Osteocyte (in vitro differentiated cells): Measurements from ENCODE around the gene SNRNP70. TPM values are rescaled to one million over a fixed set of nuclear protein-coding genes. Genes with fewer than 3 reads are reported as not detected.
"Not testable (repeated sequence)": the region's sequence is repeated elsewhere in the genome, so short reads cannot be mapped to it uniquely, and the experiment has no call there.

ENCODE experiments used
- DNase-seq: peaks from one replicate; pipeline ENCODE4 v3.0.0; 2021; ENCODE audit warnings: mixed read lengths; ENCODE audit not compliant: unreplicated experiment; ENCODE audit errors: extremely low spot score
- H3K27ac Mint-ChIP-seq: one replicate; pipeline ENCODE4 v1.8.0; 2021; ENCODE audit warnings: mild to moderate bottlenecking, mixed read lengths; ENCODE audit not compliant: unreplicated experiment
- H3K27me3 Mint-ChIP-seq: one replicate; pipeline ENCODE4 v1.8.0; 2021; ENCODE audit warnings: mixed read lengths; ENCODE audit not compliant: unreplicated experiment
- H3K36me3 Mint-ChIP-seq: one replicate; pipeline ENCODE4 v1.8.0; 2021; ENCODE audit warnings: mixed read lengths; ENCODE audit not compliant: unreplicated experiment
- H3K4me1 Mint-ChIP-seq: one replicate; pipeline ENCODE4 v1.8.0; 2021; ENCODE audit warnings: mixed read lengths; ENCODE audit not compliant: unreplicated experiment
- H3K4me3 Mint-ChIP-seq: one replicate; pipeline ENCODE4 v1.8.0; 2021; ENCODE audit warnings: mild to moderate bottlenecking, moderate library complexity, mixed read lengths; ENCODE audit not compliant: unreplicated experiment
- H3K9me3 Mint-ChIP-seq: one replicate; pipeline ENCODE4 v1.8.0; 2021; ENCODE audit warnings: mixed read lengths; ENCODE audit not compliant: unreplicated experiment
- total RNA-seq: library from RNA; stranded (reverse); gene quantifications from 2 replicates; pipeline ENCODE4 v1.2.1, GENCODE V29; 2021
- TF ChIP-seq, protein P1 (sequence below): fragments of 200-600 bp; sonication (generic); IDR thresholded peaks from 2 replicates; pipeline ENCODE4 v1.5.0; 2021; ENCODE audit warnings: antibody characterized with exemption, mild to moderate bottlenecking, moderate library complexity

Gene SNRNP70
- total RNA-seq, 1 donor from 2014 or later, result 286 TPM

DNA sequence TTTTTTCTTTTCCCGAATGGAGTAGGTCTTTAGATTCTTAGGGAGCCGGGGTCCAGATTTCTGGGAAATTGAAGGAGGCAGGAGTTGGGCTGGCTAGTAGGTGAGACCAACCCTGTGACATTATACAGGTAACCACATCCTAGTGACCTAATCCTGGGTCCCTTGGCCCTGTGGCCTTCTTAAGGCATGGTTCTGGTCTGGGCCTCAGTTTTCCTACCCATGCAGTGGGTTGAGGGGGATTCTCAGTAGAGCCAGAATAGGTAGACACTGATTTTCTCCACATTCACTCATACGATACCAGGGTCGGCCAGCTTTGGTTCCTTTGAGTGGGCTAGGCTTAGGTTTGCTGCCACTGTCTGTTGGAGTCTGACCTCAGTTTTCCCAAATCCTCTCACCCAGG, 41.3 kb downstream of the SNRNP70 start:
- H3K4me1 Mint-ChIP-seq, result peaks cover 16% of the 10 kb centered on the region
- TF ChIP-seq, protein P1, sequence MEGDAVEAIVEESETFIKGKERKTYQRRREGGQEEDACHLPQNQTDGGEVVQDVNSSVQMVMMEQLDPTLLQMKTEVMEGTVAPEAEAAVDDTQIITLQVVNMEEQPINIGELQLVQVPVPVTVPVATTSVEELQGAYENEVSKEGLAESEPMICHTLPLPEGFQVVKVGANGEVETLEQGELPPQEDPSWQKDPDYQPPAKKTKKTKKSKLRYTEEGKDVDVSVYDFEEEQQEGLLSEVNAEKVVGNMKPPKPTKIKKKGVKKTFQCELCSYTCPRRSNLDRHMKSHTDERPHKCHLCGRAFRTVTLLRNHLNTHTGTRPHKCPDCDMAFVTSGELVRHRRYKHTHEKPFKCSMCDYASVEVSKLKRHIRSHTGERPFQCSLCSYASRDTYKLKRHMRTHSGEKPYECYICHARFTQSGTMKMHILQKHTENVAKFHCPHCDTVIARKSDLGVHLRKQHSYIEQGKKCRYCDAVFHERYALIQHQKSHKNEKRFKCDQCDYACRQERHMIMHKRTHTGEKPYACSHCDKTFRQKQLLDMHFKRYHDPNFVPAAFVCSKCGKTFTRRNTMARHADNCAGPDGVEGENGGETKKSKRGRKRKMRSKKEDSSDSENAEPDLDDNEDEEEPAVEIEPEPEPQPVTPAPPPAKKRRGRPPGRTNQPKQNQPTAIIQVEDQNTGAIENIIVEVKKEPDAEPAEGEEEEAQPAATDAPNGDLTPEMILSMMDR, result no peak
- DNase-seq, result no peak
- no peaks in the 10 kb centered on the region for H3K27me3 Mint-ChIP-seq
- no peaks in the 10 kb centered on the region for H3K9me3 Mint-ChIP-seq
- H3K36me3 Mint-ChIP-seq, result no peaks in the 10 kb centered on the region
- H3K27ac Mint-ChIP-seq, result no peak overlapping the region
- H3K4me3 Mint-ChIP-seq, result no peak overlapping the region

DNA sequence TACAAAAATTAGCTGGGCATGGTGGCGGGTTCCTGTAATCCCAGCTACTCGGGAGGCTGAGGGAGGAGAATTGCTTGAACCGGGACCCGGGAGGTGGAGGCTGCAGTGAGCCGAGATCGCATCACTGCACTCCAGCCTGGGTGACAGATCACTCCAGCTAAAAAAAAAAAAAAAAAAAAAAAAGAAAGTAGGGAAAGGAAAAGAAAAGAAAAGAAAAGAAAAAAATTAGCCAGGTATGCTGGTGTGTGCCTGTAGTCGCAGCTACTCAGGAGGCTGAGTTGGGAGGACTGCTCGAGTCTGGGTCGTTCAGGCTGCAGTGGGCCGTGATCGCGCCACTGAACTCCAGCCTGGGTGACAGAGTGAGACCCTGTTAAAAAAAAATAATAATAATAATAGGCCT, 42.0 kb downstream of the SNRNP70 start:
- not testable (repeated sequence) for H3K27me3 Mint-ChIP-seq, DNase-seq, H3K27ac Mint-ChIP-seq, H3K36me3 Mint-ChIP-seq, H3K9me3 Mint-ChIP-seq
- Mint-ChIP-seq H3K4me1 (peaks cover 16% of the 10 kb centered on the region), H3K4me3 (peak overlapping the region; percentile 38)

DNA sequence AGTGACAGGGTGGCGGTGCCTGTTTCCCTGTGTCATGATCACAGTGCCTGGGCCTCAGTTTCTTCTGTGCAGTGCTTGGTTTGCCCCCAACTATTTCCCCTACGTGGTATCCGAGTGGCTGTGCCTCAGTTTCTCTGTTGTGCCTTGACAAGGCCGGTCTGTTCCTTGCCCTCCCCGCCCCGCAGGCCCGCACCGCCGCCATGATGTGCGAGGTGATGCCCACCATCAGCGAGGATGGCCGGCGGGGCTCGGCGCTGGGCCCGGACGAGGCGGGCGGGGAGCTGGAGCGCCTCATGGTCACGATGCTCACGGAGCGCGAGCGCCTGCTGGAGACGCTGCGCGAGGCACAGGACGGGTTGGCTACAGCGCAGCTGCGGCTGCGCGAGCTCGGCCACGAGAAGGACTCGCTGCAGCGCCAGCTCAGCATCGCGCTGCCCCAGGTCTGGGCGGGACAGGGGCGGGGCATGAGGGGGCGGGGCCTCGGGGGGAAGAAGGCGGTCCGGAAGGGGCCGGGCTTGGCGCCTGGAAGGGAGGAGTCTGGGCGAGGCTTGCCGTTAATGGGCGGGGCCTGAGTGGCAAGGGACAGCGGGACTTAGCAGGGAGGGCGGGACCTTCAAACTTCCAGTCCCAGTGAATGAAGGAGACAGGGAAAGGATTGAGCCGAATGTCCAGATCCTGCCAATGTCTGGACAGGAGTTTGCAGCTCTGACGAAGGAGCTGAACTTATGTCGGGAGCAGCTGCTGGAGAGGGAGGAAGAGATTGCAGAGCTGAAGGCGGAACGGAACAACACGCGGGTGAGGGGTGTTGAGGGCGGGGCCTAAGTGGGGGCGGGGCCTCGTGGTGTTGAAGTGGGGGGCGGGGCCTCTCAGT, 42.7 kb downstream of the SNRNP70 start:
- Mint-ChIP-seq H3K36me3 (no peaks in the 10 kb centered on the region), H3K4me1 (peaks cover 16% of the 10 kb centered on the region), H3K27ac (peak overlapping the region; percentile 77), H3K9me3 (no peaks in the 10 kb centered on the region), H3K27me3 (no peaks in the 10 kb centered on the region), H3K4me3 (peak overlapping the region; percentile 81)
- DNase-seq, result peak; percentile 99
- TF ChIP-seq, protein P1, result peak; percentile 9

DNA sequence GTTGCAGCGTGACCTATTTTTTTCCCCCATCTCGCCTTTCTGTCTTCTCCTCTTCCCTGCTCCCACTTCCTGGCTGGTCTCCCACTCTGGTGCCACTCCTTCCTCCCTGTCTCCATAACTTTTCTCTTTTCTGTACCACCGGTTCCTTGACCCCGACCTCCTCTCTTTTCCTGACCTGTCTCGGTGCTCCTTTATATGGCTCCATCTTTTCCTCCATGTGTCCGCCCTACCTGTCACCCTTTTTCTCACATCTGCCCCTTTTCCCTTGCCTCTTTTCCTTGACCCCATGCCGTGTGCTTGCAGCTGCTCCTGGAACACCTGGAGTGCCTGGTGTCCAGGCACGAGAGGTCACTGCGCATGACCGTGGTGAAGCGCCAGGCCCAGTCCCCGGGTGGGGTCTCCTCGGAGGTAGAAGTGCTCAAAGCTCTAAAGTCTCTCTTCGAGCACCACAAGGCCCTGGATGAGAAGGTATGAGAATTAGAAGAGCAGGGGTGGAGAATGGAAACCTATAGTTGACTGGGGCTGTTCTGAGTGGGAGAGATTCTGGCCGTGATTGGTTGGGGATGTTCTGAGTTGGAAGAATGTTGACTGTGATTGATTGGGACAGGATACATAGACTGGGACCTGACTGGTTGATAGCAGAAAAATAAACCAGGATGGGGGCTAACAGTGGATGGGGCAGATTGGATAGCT, 43.4 kb downstream of the SNRNP70 start:
- TF ChIP-seq, protein P1, result no peak

DNA sequence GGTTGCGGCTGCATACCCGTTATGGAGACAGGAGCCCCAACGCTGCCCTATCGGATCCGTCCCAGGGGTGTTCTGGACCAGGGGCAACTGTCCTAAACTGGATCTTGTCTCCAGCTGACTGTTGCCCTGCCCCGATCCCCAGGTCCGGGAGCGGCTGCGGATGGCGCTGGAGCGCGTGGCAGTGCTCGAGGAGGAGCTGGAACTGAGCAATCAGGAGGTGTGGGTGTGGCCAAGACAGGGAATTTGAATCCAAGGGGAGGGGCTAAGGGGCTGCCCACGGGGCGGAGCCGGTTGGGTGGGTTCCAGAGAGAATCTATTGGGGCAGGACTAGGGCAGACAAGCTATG, 44.0 kb downstream of the SNRNP70 start:
- peak overlapping the region; percentile 81 for H3K4me3 Mint-ChIP-seq
- peaks cover 16% of the 10 kb centered on the region for H3K4me1 Mint-ChIP-seq
- no peaks in the 10 kb centered on the region for H3K36me3 Mint-ChIP-seq
- TF ChIP-seq, protein P1, result no peak
- DNase-seq, result no peak
- H3K27ac Mint-ChIP-seq, result peak overlapping the region; percentile 54
- H3K9me3 Mint-ChIP-seq, result no peaks in the 10 kb centered on the region
- no peaks in the 10 kb centered on the region for H3K27me3 Mint-ChIP-seq

More for the DNA sequence above, 43.4 kb downstream of the SNRNP70 start:
- no peak for DNase-seq
- peak overlapping the region; percentile 81 for H3K4me3 Mint-ChIP-seq
- peaks cover 16% of the 10 kb centered on the region for H3K4me1 Mint-ChIP-seq
- peak overlapping the region; percentile 4 for H3K27ac Mint-ChIP-seq
- no peaks in the 10 kb centered on the region for H3K36me3 Mint-ChIP-seq
- no peaks in the 10 kb centered on the region for H3K9me3 Mint-ChIP-seq
- H3K27me3 Mint-ChIP-seq, result no peaks in the 10 kb centered on the region
